Astrocyte (in vitro differentiated cells and primary cell): ENCODE data around the gene ESYT3. TPM values are rescaled to one million over a fixed set of nuclear protein-coding genes. Genes with fewer than 3 reads are reported as not detected.

Experiments used
- DNase-seq: peaks from one replicate; pipeline ENCODE4 v3.0.0-alpha.2; 2010; ENCODE audit warnings: low read depth
- FAIRE-seq: peaks from 2 replicates; lab custom pipeline; 2011; peaks lifted over from hg19 to GRCh38; lab: Jason Lieb, UNC
- H2AFZ ChIP-seq: 2 replicates; pipeline ENCODE4 v1.6.0; 2012; ENCODE audit warnings: low read depth, low read length, inconsistent platforms
- H3K27ac ChIP-seq: 2 replicates; pipeline ENCODE4 v1.5.1; 2011; ENCODE audit warnings: low read depth, low read length, inconsistent platforms
- H3K27me3 ChIP-seq: 2 replicates; pipeline ENCODE4 v1.6.0; 2011; ENCODE audit warnings: low read length, inconsistent platforms; ENCODE audit not compliant: insufficient read depth
- H3K36me3 ChIP-seq: 2 replicates; pipeline ENCODE4 v1.5.1; 2011; ENCODE audit warnings: low read length, inconsistent platforms; ENCODE audit not compliant: insufficient read depth
- H3K4me1 ChIP-seq: 2 replicates; pipeline ENCODE4 v1.5.1; 2011; ENCODE audit warnings: low read length, inconsistent platforms; ENCODE audit not compliant: insufficient read depth
- H3K4me2 ChIP-seq: 2 replicates; pipeline ENCODE4 v1.6.0; 2012; ENCODE audit warnings: low read length, inconsistent platforms
- H3K4me3 ChIP-seq: 2 replicates; pipeline ENCODE4 v1.5.1; 2011; ENCODE audit warnings: low read depth, mild to moderate bottlenecking, low read length, inconsistent platforms; ENCODE audit not compliant: insufficient read depth
- H3K79me2 ChIP-seq: 2 replicates; pipeline ENCODE4 v1.6.0; 2012; ENCODE audit warnings: mild to moderate bottlenecking, low read length, inconsistent platforms; ENCODE audit not compliant: insufficient read depth
- H3K9ac ChIP-seq: 2 replicates; pipeline ENCODE4 v1.6.0; 2012; ENCODE audit warnings: mild to moderate bottlenecking, low read length, inconsistent platforms
- H3K9me3 ChIP-seq: 2 replicates; pipeline ENCODE4 v1.5.1; 2012; ENCODE audit warnings: low read depth, mild to moderate bottlenecking, low read length, inconsistent platforms; ENCODE audit not compliant: insufficient read depth
- H4K20me1 ChIP-seq: 2 replicates; pipeline ENCODE4 v1.6.0; 2012; ENCODE audit warnings: low read length, inconsistent platforms; ENCODE audit not compliant: insufficient read depth
- H3K27ac Mint-ChIP-seq: one replicate; pipeline ENCODE4 v1.8.0; 2021; ENCODE audit warnings: mild to moderate bottlenecking, mixed read lengths; ENCODE audit not compliant: unreplicated experiment
- H3K27me3 Mint-ChIP-seq: one replicate; pipeline ENCODE4 v1.8.0; 2021; ENCODE audit warnings: low read depth, mixed read lengths; ENCODE audit not compliant: unreplicated experiment
- H3K36me3 Mint-ChIP-seq: one replicate; pipeline ENCODE4 v1.8.0; 2021; ENCODE audit warnings: low read depth, mixed read lengths; ENCODE audit not compliant: unreplicated experiment
- H3K4me1 Mint-ChIP-seq: one replicate; pipeline ENCODE4 v1.8.0; 2021; ENCODE audit warnings: low read depth, mixed read lengths; ENCODE audit not compliant: unreplicated experiment
- H3K4me3 Mint-ChIP-seq: one replicate; pipeline ENCODE4 v1.8.0; 2021; ENCODE audit warnings: mild to moderate bottlenecking, moderate library complexity, mixed read lengths; ENCODE audit not compliant: unreplicated experiment
- H3K9me3 Mint-ChIP-seq: one replicate; pipeline ENCODE4 v1.8.0; 2021; ENCODE audit warnings: mild to moderate bottlenecking, mixed read lengths; ENCODE audit not compliant: unreplicated experiment
- CTCF ChIP-seq: IDR thresholded peaks from 2 replicates; pipeline ENCODE4 v1.5.1; 2011; ENCODE audit warnings: low read depth, mild to moderate bottlenecking, inconsistent platforms, low read length, moderate library complexity; ENCODE audit not compliant: insufficient read depth
- EZH2 ChIP-seq: IDR thresholded peaks from 2 replicates; pipeline ENCODE4 v1.6.1; 2012; ENCODE audit warnings: mild to moderate bottlenecking, low read length, inconsistent platforms; ENCODE audit not compliant: insufficient read depth
- total RNA-seq: library from RNA; stranded (reverse); gene quantifications from 2 replicates; pipeline ENCODE4 v1.2.1, GENCODE V29; 2021

ESYT3 gene
- total RNA-seq, 1 donor from 2014 or later: 2.0 TPM

- no peak overlapping the region for H3K4me2 ChIP-seq
- H3K4me3 Mint-ChIP-seq: no peak overlapping the region
Measured at GRCh38 chr3:138449490-138449889, 15.1 kb downstream of the ESYT3 start.

GRCh38 chr3:138450181-138450580 is 15.8 kb downstream of the ESYT3 start:
- no peaks in the 10 kb centered on the region for H3K9me3 ChIP-seq
- H3K4me2 ChIP-seq: no peak overlapping the region
- H3K79me2 ChIP-seq: no peaks in the 10 kb centered on the region
- H3K9ac ChIP-seq: no peak overlapping the region
- TF ChIP-seq CTCF: no peak
- TF ChIP-seq EZH2: no peak
- no peaks in the 10 kb centered on the region for H4K20me1 ChIP-seq
- Mint-ChIP-seq H3K36me3 (no peaks in the 10 kb centered on the region), H3K27me3 (peaks cover 6% of the 10 kb centered on the region), H3K4me3 (no peak overlapping the region), H3K4me1 (peaks cover 11% of the 10 kb centered on the region), H3K27ac (no peak overlapping the region), H3K9me3 (peaks cover 3% of the 10 kb centered on the region)
- no peak for FAIRE-seq
- H3K36me3 ChIP-seq: no peaks in the 10 kb centered on the region
- H3K27me3 ChIP-seq: no peaks in the 10 kb centered on the region
- no peak overlapping the region for H3K4me3 ChIP-seq
- no peak for DNase-seq
- H3K4me1 ChIP-seq: no peaks in the 10 kb centered on the region
- H2AFZ ChIP-seq: no peak overlapping the region
- H3K27ac ChIP-seq: no peak overlapping the region

More at GRCh38 chr3:138449490-138449889, 15.1 kb downstream of the ESYT3 start:
- DNase-seq (no peak), FAIRE-seq (no peak)
- Histone ChIP-seq H3K27me3 (no peaks in the 10 kb centered on the region), H3K27ac (no peak overlapping the region), H3K36me3 (no peaks in the 10 kb centered on the region), H4K20me1 (no peaks in the 10 kb centered on the region), H3K79me2 (no peaks in the 10 kb centered on the region), H3K4me1 (no peaks in the 10 kb centered on the region), H3K9ac (no peak overlapping the region), H3K9me3 (no peaks in the 10 kb centered on the region), H2AFZ (no peak overlapping the region), H3K4me3 (no peak overlapping the region)
- Mint-ChIP-seq H3K4me1 (peaks cover 12% of the 10 kb centered on the region), H3K27ac (no peak overlapping the region), H3K27me3 (peaks cover 6% of the 10 kb centered on the region), H3K9me3 (peaks cover 3% of the 10 kb centered on the region), H3K36me3 (no peaks in the 10 kb centered on the region)
- TF ChIP-seq CTCF (no peak), EZH2 (no peak)

- H3K79me2 ChIP-seq: no peaks in the 10 kb centered on the region
- H3K9ac ChIP-seq: no peak overlapping the region
- no peak overlapping the region for H3K27ac ChIP-seq
- Mint-ChIP-seq H3K4me3 (no peak overlapping the region), H3K27me3 (peaks cover 10% of the 10 kb centered on the region), H3K36me3 (peaks cover 3% of the 10 kb centered on the region), H3K4me1 (peaks cover 11% of the 10 kb centered on the region), H3K27ac (no peak overlapping the region), H3K9me3 (peaks cover 3% of the 10 kb centered on the region)
- H3K4me3 ChIP-seq: no peak overlapping the region
- H3K9me3 ChIP-seq: no peaks in the 10 kb centered on the region
- DNase-seq (no peak), FAIRE-seq (no peak)
- H3K4me1 ChIP-seq: no peaks in the 10 kb centered on the region
- TF ChIP-seq CTCF (no peak), EZH2 (no peak)
- H3K4me2 ChIP-seq: no peak overlapping the region
- no peaks in the 10 kb centered on the region for H3K27me3 ChIP-seq
- no peak overlapping the region for H2AFZ ChIP-seq
- H3K36me3 ChIP-seq: no peaks in the 10 kb centered on the region
- no peaks in the 10 kb centered on the region for H4K20me1 ChIP-seq
Measured at GRCh38 chr3:138450704-138451424, 16.4 kb downstream of the ESYT3 start.
